GM19438 (cell line): Measurements from ENCODE around the gene CLIC3.

Experiments used
- ATAC-seq: cut with Tn5 transposase; IDR thresholded peaks from one replicate; pipeline ENCODE4 v1.9.1; 2021; ENCODE audit warnings: low read depth; ENCODE audit not compliant: unreplicated experiment

The CLIC3 gene

DNA sequence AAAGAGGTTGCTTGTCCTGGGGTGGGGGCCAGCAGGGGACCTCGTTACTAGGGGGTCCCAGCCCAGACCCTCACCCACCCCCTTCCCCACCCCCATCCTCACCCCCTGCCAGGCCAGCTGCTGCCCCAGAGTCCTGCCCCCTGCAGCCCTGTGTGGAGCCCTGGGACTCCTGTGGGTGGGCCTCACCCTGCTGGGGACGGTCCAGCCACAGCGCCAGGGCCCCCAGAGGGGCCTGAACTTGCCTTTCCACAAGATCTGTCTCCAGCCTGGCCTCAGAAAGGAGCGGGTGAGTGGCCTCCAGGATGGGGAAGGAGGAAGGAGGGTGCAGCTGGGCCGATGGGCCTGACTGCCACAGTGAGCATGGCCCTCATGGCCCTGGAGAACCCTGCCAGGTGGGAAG is 26.6 kb downstream of the CLIC3 start:
- ATAC-seq: no peak

DNA sequence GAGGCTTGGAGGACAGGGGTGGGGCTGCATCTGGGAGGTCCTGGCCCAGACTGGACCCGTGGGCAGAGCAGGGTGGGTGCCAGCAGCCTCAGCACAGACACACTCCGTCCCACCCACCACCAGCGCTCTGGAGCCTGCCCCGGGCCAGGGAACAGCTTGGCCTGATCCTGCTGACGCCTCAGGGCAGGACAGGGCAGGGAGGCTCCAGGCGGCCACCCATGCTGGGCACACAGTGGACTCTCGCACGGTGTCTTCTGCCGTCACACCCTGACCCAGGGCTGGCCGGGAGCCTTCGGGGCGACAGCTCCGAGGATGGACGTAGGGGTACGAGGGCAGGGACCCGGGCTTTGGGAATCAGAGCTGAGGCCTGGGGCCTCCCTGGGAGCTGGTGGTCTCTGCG is 27.2 kb downstream of the CLIC3 start:
- ATAC-seq: no peak

- no peak for ATAC-seq
Measured at GRCh38 chr9:136968333-136969127, 27.8 kb downstream of the CLIC3 start.

DNA sequence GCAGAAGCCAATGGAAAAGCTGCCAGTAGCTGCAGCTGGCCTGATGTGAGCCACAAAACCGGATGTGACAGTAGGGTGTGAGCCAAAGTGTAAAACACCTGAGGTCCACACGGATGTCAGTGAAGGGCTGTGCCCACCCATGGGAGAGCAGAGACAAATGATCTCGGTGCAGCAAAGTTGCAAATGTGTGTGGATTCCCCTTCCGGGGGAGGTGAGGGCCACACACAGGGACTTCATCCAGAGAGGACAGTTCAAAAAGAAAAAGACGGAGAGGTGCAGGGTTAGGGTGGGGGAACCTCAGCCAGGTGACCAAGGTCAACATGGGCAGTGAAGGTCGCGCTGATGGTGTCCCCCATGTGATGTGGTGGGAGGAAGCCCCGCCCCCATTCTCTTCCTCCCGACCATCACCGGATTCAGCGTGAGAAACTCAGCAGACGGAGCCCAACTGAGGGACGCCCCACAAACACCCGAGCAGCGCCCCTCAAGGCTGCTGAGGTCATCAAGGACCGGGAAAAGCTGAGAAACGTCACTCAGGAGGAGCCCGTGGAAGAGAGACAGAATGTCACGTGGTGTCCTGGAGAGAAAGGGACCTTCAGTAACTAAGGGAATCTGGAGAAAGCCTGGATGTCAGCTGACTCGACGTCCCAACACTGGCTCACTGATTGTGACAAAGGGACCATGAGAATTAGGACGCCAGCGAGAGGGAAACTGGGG is 30.4 kb downstream of the CLIC3 start:
- no peak for ATAC-seq

DNA sequence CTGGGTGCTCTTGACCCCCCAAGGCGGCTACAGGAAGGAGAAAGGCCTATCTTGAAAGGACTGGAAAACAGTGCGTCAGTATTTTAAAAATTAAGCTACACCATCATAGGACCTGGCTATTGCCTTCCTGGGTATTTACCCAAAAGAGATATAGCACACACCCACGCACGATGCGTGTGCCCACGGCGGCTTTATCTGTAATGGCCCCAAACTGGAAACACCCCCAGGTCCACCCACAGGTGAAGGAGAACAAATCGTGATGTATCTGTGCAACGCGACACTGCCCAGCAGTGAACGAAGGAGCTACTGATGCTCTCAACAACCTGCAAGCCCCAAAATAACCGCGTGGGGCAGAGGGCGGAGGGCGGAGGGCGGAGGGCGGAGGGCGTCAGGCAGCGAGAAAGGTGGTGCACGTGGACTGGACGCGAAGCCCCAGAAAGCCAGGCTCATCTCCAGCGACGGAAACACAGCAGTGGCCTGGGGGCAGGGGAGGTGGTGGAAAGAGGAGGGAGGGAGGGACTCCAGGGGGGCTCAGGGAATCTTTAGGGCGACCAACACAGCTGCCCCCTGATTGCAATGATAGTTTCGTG is 31.4 kb downstream of the CLIC3 start:
- ATAC-seq: no peak

DNA sequence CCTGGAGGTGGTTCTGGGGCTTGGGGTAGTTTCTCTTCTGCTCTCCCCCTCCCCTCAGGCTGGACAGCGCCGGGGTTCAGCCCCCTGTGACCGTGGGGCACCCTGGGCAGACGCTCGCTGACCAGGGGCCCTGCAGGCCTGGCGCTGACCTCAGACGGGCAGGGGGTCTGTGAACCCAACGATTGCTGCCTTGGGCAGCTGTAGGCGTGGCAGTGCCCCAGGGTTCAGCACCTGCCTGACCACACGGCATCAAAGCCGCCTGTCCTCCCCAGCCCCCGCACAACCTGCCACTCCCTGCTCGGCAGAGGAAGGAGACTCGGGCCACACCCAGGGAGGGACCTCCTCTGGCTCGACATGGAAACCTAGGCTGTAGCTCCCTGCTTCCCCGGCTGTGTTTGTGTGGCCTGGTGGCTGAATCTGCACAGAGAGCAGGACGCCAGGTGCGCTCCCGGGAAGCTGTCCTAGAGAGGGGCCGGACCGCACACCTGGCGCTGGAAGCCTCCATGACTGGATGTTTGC is 32.1 kb downstream of the CLIC3 start:
- ATAC-seq: no peak

- ATAC-seq: no peak
Measured at GRCh38 chr9:136963751-136964150, 32.6 kb downstream of the CLIC3 start.

GRCh38 chr9:136963341-136963740 is 33.0 kb downstream of the CLIC3 start:
- no peak for ATAC-seq

GRCh38 chr9:136962701-136963248 is 33.6 kb downstream of the CLIC3 start:
- ATAC-seq: no peak

DNA sequence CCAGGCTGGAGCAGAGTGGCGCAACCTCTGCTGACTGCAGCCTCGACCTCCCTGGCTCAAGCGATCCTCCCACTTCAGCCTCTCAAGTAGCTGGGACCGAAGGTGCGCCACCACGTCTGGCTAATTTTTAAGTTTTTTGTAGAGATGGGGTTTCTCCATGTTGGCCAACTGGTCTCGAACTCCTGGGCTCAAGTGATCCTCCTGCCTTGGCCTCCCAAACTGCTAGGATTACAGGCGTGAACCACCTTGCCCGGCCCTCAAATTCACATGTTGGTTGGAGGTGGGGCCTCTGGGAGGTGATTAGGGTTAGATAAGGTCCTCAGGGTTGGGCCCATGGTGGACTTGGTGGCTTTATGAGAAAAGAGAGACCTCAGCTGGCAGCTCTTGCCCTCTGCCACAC is 34.2 kb downstream of the CLIC3 start:
- no peak for ATAC-seq

GRCh38 chr9:136961279-136962065 is 34.9 kb downstream of the CLIC3 start:
- no peak for ATAC-seq

GRCh38 chr9:136960938-136961275 is 35.5 kb downstream of the CLIC3 start:
- no peak for ATAC-seq

GRCh38 chr9:136960212-136960937 is 36.0 kb downstream of the CLIC3 start:
- ATAC-seq: no peak

DNA sequence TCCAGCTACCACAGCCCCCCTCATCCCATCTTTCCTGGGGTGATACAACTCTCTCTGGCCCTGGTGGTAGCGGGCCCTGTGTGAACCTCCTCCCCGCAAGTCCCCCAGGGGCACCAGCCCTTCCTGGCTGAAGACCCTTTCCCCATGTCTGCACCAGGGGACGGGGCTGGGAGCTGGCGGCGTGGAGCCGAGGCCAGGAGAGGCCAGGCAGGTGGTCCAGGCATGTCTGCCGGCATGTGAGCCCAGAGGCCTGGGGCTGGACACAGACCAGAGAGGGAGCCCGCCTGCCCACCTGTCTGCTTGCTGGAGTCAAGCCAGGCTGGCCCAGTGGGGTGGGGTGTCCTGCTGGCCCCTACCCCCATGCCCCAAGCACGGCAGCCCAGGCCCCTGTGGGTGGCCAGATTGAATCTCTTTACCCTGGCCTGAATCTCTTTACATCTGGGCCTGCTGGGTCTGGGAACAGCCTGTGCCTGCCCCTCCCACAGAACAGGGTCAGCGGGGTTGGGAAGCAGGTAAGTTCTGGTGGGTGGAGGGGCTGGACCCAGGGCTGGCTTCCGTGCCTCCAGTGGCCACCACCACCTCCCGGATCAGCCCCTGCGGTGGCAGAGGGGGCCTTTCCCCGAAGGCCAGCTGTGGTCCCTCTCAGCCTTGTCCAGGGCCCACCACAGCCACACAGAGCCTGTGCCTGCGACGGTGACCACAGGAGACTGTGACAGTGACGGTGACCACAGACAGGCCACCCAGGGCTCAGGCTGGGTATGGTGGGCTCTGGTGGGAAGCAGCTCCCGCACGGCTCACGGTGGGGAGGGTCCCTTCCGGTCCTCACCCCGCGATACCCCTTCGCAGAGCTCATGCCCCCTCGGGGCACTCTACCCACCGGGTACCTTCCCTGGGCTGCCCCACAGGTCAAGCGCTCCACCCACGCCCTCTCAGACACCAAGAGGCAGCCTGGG is 37.2 kb downstream of the CLIC3 start:
- ATAC-seq: no peak

DNA sequence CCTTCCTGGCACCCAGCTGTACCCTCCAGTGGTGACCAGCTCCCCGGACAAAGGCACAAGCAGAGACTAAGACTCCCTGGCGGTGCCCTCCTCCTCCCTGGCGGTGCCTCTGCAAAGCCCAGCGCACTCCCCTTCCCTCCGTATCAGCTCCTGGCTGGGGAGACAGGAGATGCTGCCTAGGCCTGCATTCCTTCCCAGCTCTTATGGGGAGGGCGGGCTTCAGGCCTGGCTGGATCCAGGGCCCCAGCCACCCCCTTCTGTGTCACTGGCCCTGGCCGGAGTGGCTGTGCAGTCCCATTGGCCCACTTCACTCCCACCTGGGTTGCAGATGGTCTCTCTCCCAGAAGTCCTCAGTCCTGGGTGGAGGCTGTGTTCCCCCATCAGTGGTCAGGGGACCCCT is 37.9 kb downstream of the CLIC3 start:
- ATAC-seq: no peak

DNA sequence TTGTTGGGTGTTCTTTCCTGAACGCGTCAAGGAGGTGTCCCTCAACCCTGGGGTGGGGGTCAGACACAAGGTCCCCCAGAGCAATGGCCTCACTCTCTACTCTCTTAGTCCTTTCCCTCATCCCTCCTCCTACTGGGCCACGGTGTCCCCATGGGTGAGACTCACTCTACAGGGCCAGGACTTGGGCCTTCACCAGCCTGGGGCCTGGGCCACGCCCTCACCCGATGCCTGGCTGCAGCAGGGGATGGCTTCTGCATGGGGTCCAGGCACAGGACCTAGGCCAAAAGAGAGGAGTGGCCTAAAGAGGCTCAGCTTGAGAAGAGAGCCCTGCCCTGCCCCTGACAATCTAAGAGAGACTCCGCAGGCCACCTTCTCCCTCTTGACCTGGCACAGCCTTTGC is 38.5 kb downstream of the CLIC3 start:
- no peak for ATAC-seq

DNA sequence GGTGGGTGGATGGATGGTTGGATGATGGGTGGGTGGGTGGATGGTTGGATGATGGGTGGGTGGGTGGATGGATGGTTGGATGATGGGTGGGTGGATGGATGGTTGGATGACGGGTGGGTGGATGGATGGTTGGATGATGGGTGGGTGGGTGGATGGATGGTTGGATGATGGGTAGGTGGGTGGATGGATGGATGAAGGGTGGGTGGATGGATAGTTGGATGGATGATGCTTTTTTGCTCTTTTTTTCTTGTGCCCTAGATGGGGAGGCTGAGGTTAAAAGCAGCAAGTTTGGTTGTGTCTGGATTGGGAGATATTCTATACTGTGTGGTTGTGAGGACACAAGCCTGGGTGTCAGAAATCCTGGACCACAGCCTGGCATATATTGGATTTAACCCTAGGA is 38.9 kb downstream of the CLIC3 start:
- no peak for ATAC-seq

- no peak for ATAC-seq
Measured at GRCh38 chr9:136956604-136957003, 39.8 kb downstream of the CLIC3 start.

- no peak for ATAC-seq
Measured at GRCh38 chr9:136955943-136956335, 40.4 kb downstream of the CLIC3 start.
